BE2C (cell line): ENCODE data around the gene OXA1L. TPM values are rescaled to one million over a fixed set of nuclear protein-coding genes. Genes with fewer than 3 reads are reported as not detected.
"Not testable (repeated sequence)": the region's sequence is repeated elsewhere in the genome, so short reads cannot be mapped to it uniquely, and the experiment has no call there.

Experiments used
- DNase-seq: peaks from one replicate; pipeline ENCODE4 v3.0.0-alpha.2; 2020
- H3K27me3 ChIP-seq: fragments of 250-450 bp; sonication (Bioruptor Pico); 2 replicates; pipeline ENCODE4 v1.5.1; 2020; ENCODE audit warnings: mild to moderate bottlenecking
- H3K36me3 ChIP-seq: fragments of 250-450 bp; sonication (Bioruptor Pico); 2 replicates; pipeline ENCODE4 v1.5.1; 2020; ENCODE audit warnings: mild to moderate bottlenecking
- H3K4me1 ChIP-seq: fragments of 250-450 bp; sonication (Bioruptor Pico); 2 replicates; pipeline ENCODE4 v1.5.1; 2020
- H3K4me3 ChIP-seq: 2 replicates; pipeline ENCODE4 v1.5.1; 2011; ENCODE audit warnings: low read depth, low read length
- H3K9me3 ChIP-seq: fragments of 250-450 bp; sonication (Bioruptor Pico); 2 replicates; pipeline ENCODE4 v1.5.1; 2020
- polyA plus RNA-seq: library from polyadenylated mRNA; unstranded; fragments of >200 nt; gene quantifications from one replicate; pipeline ENCODE4 v1.2.1, GENCODE V29; 2012; ENCODE audit warnings: low read depth, missing spikeins; ENCODE audit not compliant: insufficient read length, insufficient read depth
- TF ChIP-seq, protein P1 (sequence below): IDR thresholded peaks from 2 replicates; pipeline ENCODE4 v1.5.1; 2012; ENCODE audit warnings: mild to moderate bottlenecking, low read depth, low read length

The OXA1L gene
- polyA plus RNA-seq = 147 TPM

DNA sequence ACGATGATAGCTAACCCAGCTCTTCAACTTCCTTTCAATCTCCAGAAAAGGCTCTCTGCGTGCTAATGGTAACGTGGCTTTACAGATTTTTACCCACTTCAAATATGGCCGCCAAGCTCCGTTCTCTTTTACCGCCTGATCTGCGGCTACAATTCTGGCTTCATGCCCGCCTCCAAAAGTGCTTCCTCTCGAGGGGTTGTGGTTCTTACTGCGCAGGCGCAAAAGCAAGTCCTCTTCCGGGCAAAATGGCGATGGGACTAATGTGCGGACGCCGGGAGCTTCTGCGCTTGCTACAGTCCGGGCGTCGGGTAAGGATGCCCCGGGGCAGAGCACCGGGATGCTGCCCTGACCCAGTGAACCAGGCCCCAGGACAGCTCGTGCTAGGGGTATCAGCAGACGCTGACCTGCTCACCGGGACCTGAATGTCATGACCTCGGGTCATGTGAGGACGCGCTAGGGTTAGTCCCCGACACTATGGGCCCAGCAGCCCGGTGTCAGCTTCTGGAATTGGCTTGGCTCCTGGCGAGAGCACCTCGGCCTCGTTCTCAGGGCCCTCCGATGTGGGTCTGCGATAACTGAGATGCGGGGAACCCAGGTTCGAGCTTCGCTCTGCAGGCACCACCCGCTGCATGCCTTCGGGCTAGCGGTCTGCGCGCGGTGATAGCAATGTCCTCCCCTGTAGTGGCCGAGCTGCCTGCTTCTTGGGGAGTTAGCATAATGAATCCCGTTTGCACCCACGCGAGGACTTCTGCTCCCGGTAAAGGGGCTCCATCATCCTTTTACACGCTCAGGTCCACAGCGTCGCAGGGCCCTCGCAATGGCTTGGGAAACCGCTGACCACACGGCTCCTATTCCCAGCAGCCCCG is at the start of gene OXA1L:
TSS of gene OXA1L (plus strand) at position 232 of the 866 bp plus-strand sequence. CDS start at position 246, 14 bp downstream.
- TF ChIP-seq, protein P1, sequence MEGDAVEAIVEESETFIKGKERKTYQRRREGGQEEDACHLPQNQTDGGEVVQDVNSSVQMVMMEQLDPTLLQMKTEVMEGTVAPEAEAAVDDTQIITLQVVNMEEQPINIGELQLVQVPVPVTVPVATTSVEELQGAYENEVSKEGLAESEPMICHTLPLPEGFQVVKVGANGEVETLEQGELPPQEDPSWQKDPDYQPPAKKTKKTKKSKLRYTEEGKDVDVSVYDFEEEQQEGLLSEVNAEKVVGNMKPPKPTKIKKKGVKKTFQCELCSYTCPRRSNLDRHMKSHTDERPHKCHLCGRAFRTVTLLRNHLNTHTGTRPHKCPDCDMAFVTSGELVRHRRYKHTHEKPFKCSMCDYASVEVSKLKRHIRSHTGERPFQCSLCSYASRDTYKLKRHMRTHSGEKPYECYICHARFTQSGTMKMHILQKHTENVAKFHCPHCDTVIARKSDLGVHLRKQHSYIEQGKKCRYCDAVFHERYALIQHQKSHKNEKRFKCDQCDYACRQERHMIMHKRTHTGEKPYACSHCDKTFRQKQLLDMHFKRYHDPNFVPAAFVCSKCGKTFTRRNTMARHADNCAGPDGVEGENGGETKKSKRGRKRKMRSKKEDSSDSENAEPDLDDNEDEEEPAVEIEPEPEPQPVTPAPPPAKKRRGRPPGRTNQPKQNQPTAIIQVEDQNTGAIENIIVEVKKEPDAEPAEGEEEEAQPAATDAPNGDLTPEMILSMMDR = no peak
- H3K9me3 ChIP-seq = no peaks in the 10 kb centered on the region
- no peaks in the 10 kb centered on the region for H3K27me3 ChIP-seq
- peaks cover 3% of the 10 kb centered on the region for H3K4me1 ChIP-seq
- H3K36me3 ChIP-seq = peaks cover 35% of the 10 kb centered on the region
- DNase-seq = peak; percentile 98
- H3K4me3 ChIP-seq = peak within 1 kb of the TSS; percentile 98

DNA sequence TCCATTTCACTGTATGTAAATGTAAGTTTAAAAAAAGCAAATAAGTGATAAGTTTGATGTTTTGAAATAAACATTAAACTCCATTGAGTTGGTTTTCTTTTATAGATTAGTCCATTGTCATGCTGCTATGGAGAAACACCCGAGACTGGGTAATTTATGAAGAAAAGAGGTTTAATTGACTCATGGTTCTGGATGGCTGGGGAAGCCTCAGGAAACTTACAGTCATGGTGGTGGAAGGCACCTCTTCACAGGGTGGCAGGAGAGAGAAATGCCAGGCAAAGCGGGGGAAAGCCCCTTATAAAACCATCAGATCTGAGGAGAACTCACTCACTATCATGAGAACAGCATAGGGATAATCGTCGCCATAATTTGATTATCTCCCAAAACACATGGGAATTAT is 48.4 kb upstream of the OXA1L start:
- Histone ChIP-seq H3K36me3 (no peaks in the 10 kb centered on the region), H3K27me3 (peaks cover 32% of the 10 kb centered on the region), H3K4me1 (no peaks in the 10 kb centered on the region), H3K4me3 (no peak overlapping the region), H3K9me3 (no peaks in the 10 kb centered on the region)
- DNase-seq = no peak
- TF ChIP-seq, protein P1 = no peak

- H3K27me3 ChIP-seq = peaks cover 33% of the 10 kb centered on the region
- no peak for DNase-seq
- TF ChIP-seq, protein P1 = no peak
- no peak overlapping the region for H3K4me3 ChIP-seq
- H3K36me3 ChIP-seq = no peaks in the 10 kb centered on the region
- no peaks in the 10 kb centered on the region for H3K4me1 ChIP-seq
- H3K9me3 ChIP-seq = no peaks in the 10 kb centered on the region
Observed at GRCh38 chr14:22721213-22721612, 45.3 kb upstream of the OXA1L start.

DNA sequence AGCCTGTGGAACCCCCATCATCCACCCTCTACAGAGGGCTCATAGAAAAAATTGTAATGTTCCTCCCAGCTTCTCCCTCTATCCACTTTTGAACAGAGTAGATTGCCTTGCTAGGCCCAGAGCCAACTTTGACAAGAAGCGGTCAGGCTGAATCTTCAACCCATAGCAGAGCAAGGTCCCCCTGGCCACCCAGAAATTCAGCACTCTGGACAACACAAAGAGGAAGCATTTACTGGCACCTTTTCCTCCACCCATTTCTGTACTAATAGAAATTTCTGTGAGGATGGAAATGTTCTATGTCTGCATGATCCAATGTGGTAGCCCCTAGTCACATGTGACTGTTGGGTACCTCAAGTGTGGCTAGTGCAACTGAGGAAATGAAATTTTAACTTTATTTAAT is 42.7 kb upstream of the OXA1L start:
- Histone ChIP-seq H3K36me3 (no peaks in the 10 kb centered on the region), H3K4me3 (no peak overlapping the region), H3K9me3 (no peaks in the 10 kb centered on the region), H3K27me3 (peaks cover 27% of the 10 kb centered on the region), H3K4me1 (no peaks in the 10 kb centered on the region)
- no peak for DNase-seq
- TF ChIP-seq, protein P1 = no peak

DNA sequence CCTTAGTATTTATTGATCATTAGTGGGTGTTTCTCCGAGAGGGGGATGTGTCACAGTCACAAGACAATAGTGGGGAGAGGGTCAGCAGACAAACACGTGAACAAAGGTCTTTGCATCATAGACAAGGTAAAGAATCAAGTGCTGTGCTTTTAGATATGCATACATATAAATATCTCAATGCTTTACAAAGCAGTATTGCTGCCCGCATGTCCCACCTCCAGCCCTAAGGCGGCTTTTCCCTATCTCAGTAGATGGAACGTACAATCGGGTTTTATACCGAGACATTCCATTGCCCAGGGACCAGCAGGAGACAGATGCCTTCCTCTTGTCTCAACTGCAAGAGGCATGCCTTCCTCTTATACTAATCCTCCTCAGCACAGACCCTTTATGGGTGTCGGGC is 41.6 kb upstream of the OXA1L start:
- H3K36me3 ChIP-seq, H3K4me3 ChIP-seq, DNase-seq, H3K9me3 ChIP-seq, H3K4me1 ChIP-seq: not testable (repeated sequence)
- peaks cover 26% of the 10 kb centered on the region for H3K27me3 ChIP-seq

DNA sequence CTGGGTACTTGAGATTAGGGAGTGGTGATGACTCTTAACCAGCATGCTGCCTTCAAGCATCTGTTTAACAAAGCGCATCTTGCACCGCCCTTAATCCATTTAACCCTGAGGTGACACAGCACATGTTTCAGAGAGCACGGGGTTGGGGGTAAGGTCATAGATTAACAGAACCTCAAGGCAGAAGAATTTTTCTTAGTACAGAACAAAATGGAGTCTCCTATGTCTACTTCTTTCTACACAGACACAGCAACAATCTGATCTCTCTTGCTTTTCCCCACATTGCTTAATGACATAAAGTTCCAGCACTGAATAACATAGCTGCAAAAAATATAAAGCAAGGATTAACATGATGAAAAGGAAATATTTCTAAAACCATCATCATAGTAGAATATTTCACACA is 41.1 kb upstream of the OXA1L start:
- H3K27me3 ChIP-seq = peaks cover 25% of the 10 kb centered on the region
- not testable (repeated sequence) for H3K4me1 ChIP-seq, H3K9me3 ChIP-seq, DNase-seq, H3K4me3 ChIP-seq, H3K36me3 ChIP-seq

DNA sequence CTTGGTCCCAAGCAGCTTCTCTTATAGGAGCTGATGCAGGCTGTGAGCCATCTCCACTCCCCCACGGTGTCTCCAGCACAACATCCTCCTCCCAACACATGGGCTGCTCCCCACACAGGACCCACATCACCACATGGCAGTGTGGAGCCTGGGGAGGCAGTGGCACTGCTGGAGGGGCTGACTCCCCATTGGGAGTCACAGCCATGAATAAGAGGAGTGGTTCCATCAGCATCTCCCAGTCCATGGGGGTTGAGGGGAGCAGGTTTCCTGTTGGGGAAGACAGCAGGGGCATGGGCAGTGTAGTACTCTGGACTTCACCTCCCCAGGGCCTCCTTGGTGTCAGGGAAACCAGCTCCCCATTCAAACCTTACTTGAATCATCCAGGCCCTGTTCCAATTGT is 40.5 kb upstream of the OXA1L start:
- no peaks in the 10 kb centered on the region for H3K36me3 ChIP-seq
- H3K9me3 ChIP-seq = no peaks in the 10 kb centered on the region
- DNase-seq = no peak
- TF ChIP-seq, protein P1 = no peak
- no peak overlapping the region for H3K4me3 ChIP-seq
- H3K27me3 ChIP-seq = peaks cover 26% of the 10 kb centered on the region
- no peaks in the 10 kb centered on the region for H3K4me1 ChIP-seq

DNA sequence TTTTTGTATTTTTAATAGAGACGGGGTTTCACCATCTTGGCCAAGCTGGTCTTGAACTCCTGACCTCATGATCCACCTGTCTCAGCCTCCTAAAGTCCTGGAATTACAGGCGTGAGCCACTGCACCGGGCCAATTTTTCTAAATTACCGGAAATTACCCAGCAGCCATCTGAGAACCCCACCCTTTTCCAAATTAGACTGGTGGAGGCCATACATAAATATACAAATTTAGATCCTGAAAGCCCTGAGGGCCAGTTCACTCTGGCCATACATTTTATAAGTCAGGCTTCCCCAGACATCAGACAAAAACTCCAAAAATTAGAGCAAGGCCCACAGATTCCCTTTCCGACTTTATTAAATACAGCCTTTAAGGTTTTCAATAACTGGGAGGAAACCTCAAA is 34.4 kb upstream of the OXA1L start:
- not testable (repeated sequence) for DNase-seq, H3K9me3 ChIP-seq

More for the DNA sequence above, 34.4 kb upstream of the OXA1L start:
- not testable (repeated sequence) for H3K36me3 ChIP-seq, H3K4me1 ChIP-seq, H3K4me3 ChIP-seq
- peaks cover 20% of the 10 kb centered on the region for H3K27me3 ChIP-seq
